ENCODE measurements around the gene DTX4.

DNA sequence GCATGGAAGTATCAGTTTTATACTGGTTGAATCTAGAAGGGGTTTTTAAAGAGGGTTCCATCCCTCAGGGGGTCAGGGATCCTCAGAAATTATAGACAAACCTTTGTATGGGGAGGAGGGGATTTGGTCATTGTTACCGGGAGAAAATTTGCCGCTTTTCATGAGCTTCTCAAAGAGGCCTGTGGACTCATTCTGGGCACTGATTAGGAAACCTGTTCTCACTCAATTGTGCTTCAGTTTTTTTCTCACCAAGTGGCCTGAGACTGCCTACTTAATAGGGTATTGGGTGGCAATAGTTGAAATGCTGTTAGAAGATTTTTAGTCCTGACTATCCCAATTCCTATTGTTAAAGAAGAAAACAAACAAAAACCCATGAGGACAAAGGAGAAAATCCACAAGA lies 26.8 kb downstream of the DTX4 start:
- TF ChIP-seq, protein P1, sequence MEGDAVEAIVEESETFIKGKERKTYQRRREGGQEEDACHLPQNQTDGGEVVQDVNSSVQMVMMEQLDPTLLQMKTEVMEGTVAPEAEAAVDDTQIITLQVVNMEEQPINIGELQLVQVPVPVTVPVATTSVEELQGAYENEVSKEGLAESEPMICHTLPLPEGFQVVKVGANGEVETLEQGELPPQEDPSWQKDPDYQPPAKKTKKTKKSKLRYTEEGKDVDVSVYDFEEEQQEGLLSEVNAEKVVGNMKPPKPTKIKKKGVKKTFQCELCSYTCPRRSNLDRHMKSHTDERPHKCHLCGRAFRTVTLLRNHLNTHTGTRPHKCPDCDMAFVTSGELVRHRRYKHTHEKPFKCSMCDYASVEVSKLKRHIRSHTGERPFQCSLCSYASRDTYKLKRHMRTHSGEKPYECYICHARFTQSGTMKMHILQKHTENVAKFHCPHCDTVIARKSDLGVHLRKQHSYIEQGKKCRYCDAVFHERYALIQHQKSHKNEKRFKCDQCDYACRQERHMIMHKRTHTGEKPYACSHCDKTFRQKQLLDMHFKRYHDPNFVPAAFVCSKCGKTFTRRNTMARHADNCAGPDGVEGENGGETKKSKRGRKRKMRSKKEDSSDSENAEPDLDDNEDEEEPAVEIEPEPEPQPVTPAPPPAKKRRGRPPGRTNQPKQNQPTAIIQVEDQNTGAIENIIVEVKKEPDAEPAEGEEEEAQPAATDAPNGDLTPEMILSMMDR (IDR thresholded peaks at IDR 0.05; ENCODE audit: low read length) = no peak
- no peak for TF ChIP-seq EZH2 (IDR thresholded peaks at IDR 0.05; ENCODE audit: borderline replicate concordance, low read length)
